RWPE2 (cell line): Measurements from ENCODE around the gene RNF220.
A peak's percentile ranks its signal among the peaks of the same experiment; 100 is the strongest.

Experiments
- ATAC-seq: fragments of 200-7000 bp; cut with Tn5 transposase; 3 replicates; pipeline ENCODE4 v1.9.1; 2021; ENCODE audit warnings: low read depth
- DNase-seq: peaks from one replicate; pipeline ENCODE4 v3.0.0-alpha.2; 2020; ENCODE audit warnings: low spot score
- H3K27ac ChIP-seq: fragments of 450-650 bp; 2 replicates; pipeline ENCODE4 v1.5.1; 2017; ENCODE audit warnings: mild to moderate bottlenecking; ENCODE audit not compliant: poor library complexity, severe bottlenecking
- H3K27me3 ChIP-seq: fragments of 250-450 bp; sonication (Bioruptor Pico); 2 replicates; pipeline ENCODE4 v1.5.1; 2021; ENCODE audit warnings: mild to moderate bottlenecking, moderate library complexity; ENCODE audit not compliant: insufficient read depth, poor library complexity, severe bottlenecking
- H3K36me3 ChIP-seq: fragments of 250-450 bp; sonication (Bioruptor Pico); 2 replicates; pipeline ENCODE4 v1.5.1; 2020; ENCODE audit warnings: low read depth, mild to moderate bottlenecking, moderate library complexity
- H3K4me1 ChIP-seq: fragments of 250-450 bp; sonication (Bioruptor Pico); 2 replicates; pipeline ENCODE4 v1.5.1; 2021; ENCODE audit warnings: mild to moderate bottlenecking, moderate library complexity; ENCODE audit not compliant: insufficient read depth, poor library complexity, severe bottlenecking
- H3K4me3 ChIP-seq: fragments of 250-450 bp; sonication (Bioruptor Pico); 2 replicates; pipeline ENCODE4 v1.5.1; 2021; ENCODE audit warnings: mild to moderate bottlenecking, moderate library complexity; ENCODE audit not compliant: severe bottlenecking
- H3K9me3 ChIP-seq: fragments of 250-450 bp; sonication (Bioruptor Pico); 2 replicates; pipeline ENCODE4 v1.5.1; 2021; ENCODE audit warnings: mild to moderate bottlenecking, moderate library complexity; ENCODE audit not compliant: severe bottlenecking
- CTCF ChIP-seq: fragments of 450-650 bp; IDR thresholded peaks from one replicate; pipeline ENCODE4 v1.5.1; 2017; ENCODE audit warnings: mild to moderate bottlenecking, moderate library complexity; ENCODE audit not compliant: poor library complexity, severe bottlenecking

RNF220 gene

GRCh38 chr1:44361478-44361877, 43.6 kb upstream of the RNF220 start:
- DNase-seq (no peak), ATAC-seq (no peak)
- peak; percentile 8 for TF ChIP-seq CTCF
- Histone ChIP-seq H3K36me3 (no peaks in the 10 kb centered on the region), H3K4me1 (no peaks in the 10 kb centered on the region), H3K9me3 (no peaks in the 10 kb centered on the region), H3K27me3 (no peaks in the 10 kb centered on the region), H3K27ac (no peak overlapping the region), H3K4me3 (no peak overlapping the region)

GRCh38 chr1:44366371-44366975, 38.6 kb upstream of the RNF220 start:
- H3K9me3 ChIP-seq, result no peaks in the 10 kb centered on the region
- ATAC-seq (no peak), DNase-seq (no peak)

GRCh38 chr1:44367944-44368343, 37.1 kb upstream of the RNF220 start:
- Histone ChIP-seq H3K36me3 (no peaks in the 10 kb centered on the region), H3K9me3 (no peaks in the 10 kb centered on the region), H3K27me3 (no peaks in the 10 kb centered on the region), H3K4me1 (no peaks in the 10 kb centered on the region), H3K27ac (no peak overlapping the region), H3K4me3 (no peak overlapping the region)
- TF ChIP-seq CTCF, result no peak
- no peak for DNase-seq
- no peak for ATAC-seq

More at GRCh38 chr1:44366371-44366975, 38.6 kb upstream of the RNF220 start:
- Histone ChIP-seq H3K27ac (no peak overlapping the region), H3K4me3 (no peak overlapping the region), H3K27me3 (no peaks in the 10 kb centered on the region), H3K4me1 (no peaks in the 10 kb centered on the region), H3K36me3 (no peaks in the 10 kb centered on the region)
- no peak for TF ChIP-seq CTCF

GRCh38 chr1:44368471-44369151, 36.4 kb upstream of the RNF220 start:
- H3K9me3 ChIP-seq, result no peaks in the 10 kb centered on the region
- H3K27ac ChIP-seq, result no peak overlapping the region
- DNase-seq (no peak), ATAC-seq (no peak)
- H3K4me1 ChIP-seq, result no peaks in the 10 kb centered on the region
- H3K27me3 ChIP-seq, result no peaks in the 10 kb centered on the region
- no peaks in the 10 kb centered on the region for H3K36me3 ChIP-seq
- no peak for TF ChIP-seq CTCF
- H3K4me3 ChIP-seq, result no peak overlapping the region

- DNase-seq (no peak), ATAC-seq (no peak)
- no peak for TF ChIP-seq CTCF
- Histone ChIP-seq H3K4me1 (no peaks in the 10 kb centered on the region), H3K4me3 (no peak overlapping the region), H3K27ac (no peak overlapping the region), H3K27me3 (no peaks in the 10 kb centered on the region), H3K36me3 (no peaks in the 10 kb centered on the region), H3K9me3 (no peaks in the 10 kb centered on the region)
Observed at GRCh38 chr1:44371206-44371605, 33.8 kb upstream of the RNF220 start.
